Measurements from ENCODE around the gene RIPPLY1. TPM values are rescaled to one million over a fixed set of nuclear protein-coding genes. Genes with fewer than 3 reads are reported as not detected.

RIPPLY1 gene
- total and polyA plus RNA-seq, 3 experiments from 2014 or later, result not detected

- no peak for DNase-seq
- Mint-ChIP-seq H3K27ac (no peak overlapping the region), H3K4me3 (no peak overlapping the region), H3K27me3 (peaks cover 12 to 13% of the 10 kb centered on the region in 2 donors), H3K36me3 (no peaks in the 10 kb centered on the region), H3K9me3 (peaks cover 0 to 4% (median 0%) of the 10 kb centered on the region in 5 donors), H3K4me1 (no peaks in the 10 kb centered on the region)
- ChIA-PET CTCF (no interaction called here), POLR2A (no interaction called here)
- H3K36me3 ChIP-seq (ENCODE audit: insufficient read depth, low read length), result no peaks in the 10 kb centered on the region
- H3K9me3 ChIP-seq (ENCODE audit: low read length), result no peaks in the 10 kb centered on the region
- H3K4me3 ChIP-seq (ENCODE audit: low read length), result no peak overlapping the region
- no peaks in the 10 kb centered on the region for H3K27me3 ChIP-seq (ENCODE audit: insufficient read depth, low read length, poor library complexity, severe bottlenecking)
- no peak overlapping the region for H3K27ac ChIP-seq (ENCODE audit: low read depth, low read length)
- H3K4me1 ChIP-seq (ENCODE audit: insufficient read depth, low read length), result no peaks in the 10 kb centered on the region
Measured at GRCh38 chrX:106863697-106864096, 39.4 kb downstream of the RIPPLY1 start.

GRCh38 chrX:106862972-106863688, 40.0 kb downstream of the RIPPLY1 start:
- Histone ChIP-seq H3K27ac (ENCODE audit: low read depth, low read length) (no peak overlapping the region), H3K4me3 (ENCODE audit: low read length) (no peak overlapping the region), H3K36me3 (ENCODE audit: insufficient read depth, low read length) (no peaks in the 10 kb centered on the region), H3K4me1 (ENCODE audit: insufficient read depth, low read length) (no peaks in the 10 kb centered on the region), H3K9me3 (ENCODE audit: low read length) (no peaks in the 10 kb centered on the region), H3K27me3 (ENCODE audit: insufficient read depth, low read length, poor library complexity, severe bottlenecking) (no peaks in the 10 kb centered on the region)
- no peaks in the 10 kb centered on the region for H3K36me3 Mint-ChIP-seq
- no peaks in the 10 kb centered on the region for H3K4me1 Mint-ChIP-seq
- POLR2A ChIA-PET, result no interaction called here
- CTCF ChIA-PET, result interaction anchor here (0.8 kb wide), 1 partner anchor 11 kb away, joined by 3 read pairs; no protein-coding TSS in a partner anchor
- no peak for DNase-seq
- H3K9me3 Mint-ChIP-seq, result peaks cover 0 to 4% (median 0%) of the 10 kb centered on the region in 5 donors
- no peak overlapping the region for H3K27ac Mint-ChIP-seq
- no peak overlapping the region for H3K4me3 Mint-ChIP-seq
- H3K27me3 Mint-ChIP-seq, result peaks cover 13 to 14% of the 10 kb centered on the region in 2 donors

Other genes starting within 250 kb of the RIPPLY1 start
- not detected for gene RNF128, start 176.6 kb downstream of the RIPPLY1 start, total RNA-seq
- gene RNF128, start 176.6 kb downstream of the RIPPLY1 start, polyA plus RNA-seq, result not detected
- 1 to 10 TPM; 1.1 to 1.5 TPM for gene TBC1D8B, start 100.7 kb downstream of the RIPPLY1 start, total RNA-seq
- gene TBC1D8B, start 100.7 kb downstream of the RIPPLY1 start, polyA plus RNA-seq, result 0.48 TPM
- not detected for gene CLDN2, start 17.1 kb upstream of the RIPPLY1 start, total RNA-seq
- not detected for gene CLDN2, start 17.1 kb upstream of the RIPPLY1 start, polyA plus RNA-seq
- 10 to 100 TPM in 1 of 2 experiments, 1 to 10 TPM in 1; 10.0 to 11.3 TPM for gene MORC4, start 96.9 kb upstream of the RIPPLY1 start, total RNA-seq
- gene MORC4, start 96.9 kb upstream of the RIPPLY1 start, polyA plus RNA-seq, result 4.7 TPM
- gene RBM41, start 215.5 kb upstream of the RIPPLY1 start, total RNA-seq, result 10 to 100 TPM; 10.5 to 11.9 TPM
- gene RBM41, start 215.5 kb upstream of the RIPPLY1 start, polyA plus RNA-seq, result 18.6 TPM